Measurements from ENCODE around the gene SERPINF2. TPM values are rescaled to one million over a fixed set of nuclear protein-coding genes. Genes with fewer than 3 reads are reported as not detected.

Gene SERPINF2
- total and polyA plus RNA-seq, 12 donors, result 0.18 to 2.8 (median 0.76) TPM; not detected in 2

GRCh38 chr17:1730326-1731193, 12.1 kb upstream of the SERPINF2 start:
- Histone ChIP-seq H3K27me3 (no peaks in the 10 kb centered on the region), H3K4me3 (peak overlapping the region in 8 of 10 donors; percentile 4 to 36 (median 26)), H3K9me3 (no peaks in the 10 kb centered on the region), H3K36me3 (peaks cover 0 to 96% (median 12%) of the 10 kb centered on the region in 9 donors), H3K4me1 (peaks cover 0 to 53% (median 17%) of the 10 kb centered on the region in 9 donors), H3K27ac (peak overlapping the region; percentile 51 to 93 (median 88))
- WGBS, 2 donors, result 73 to 75% methylated on average over 40 of the region's 40 CpGs
- ATAC-seq (peak; percentile 59 to 88 (median 84)), DNase-seq (peak; percentile 86 to 88)
- intact Hi-C loops (cut with DNase I), result loop anchor here in 1 of 10 donors (10.0 kb wide), 1 partner anchor 134 kb away; no protein-coding TSS in a partner anchor
- TF ChIP-seq CTCF (IDR thresholded peaks at IDR 0.05), result no peak

GRCh38 chr17:1731194-1731506, 11.5 kb upstream of the SERPINF2 start:
- intact Hi-C loops (cut with DNase I), result loop anchor here in 1 of 10 donors (10.0 kb wide), 1 partner anchor 134 kb away; no protein-coding TSS in a partner anchor
- Histone ChIP-seq H3K4me1 (peaks cover 2 to 52% (median 20%) of the 10 kb centered on the region in 9 donors), H3K27ac (peak overlapping the region; percentile 51 to 93 (median 88)), H3K9me3 (no peaks in the 10 kb centered on the region), H3K36me3 (peaks cover 0 to 99% (median 12%) of the 10 kb centered on the region in 9 donors), H3K4me3 (peak overlapping the region in 6 of 10 donors; percentile 4 to 36 (median 30)), H3K27me3 (no peaks in the 10 kb centered on the region)
- no peak for TF ChIP-seq CTCF (IDR thresholded peaks at IDR 0.05)
- WGBS, 2 donors, result 82 to 86% methylated on average over 10 of the region's 10 CpGs
- DNase-seq, result no peak
- no peak for ATAC-seq

GRCh38 chr17:1732241-1732832, 10.3 kb upstream of the SERPINF2 start:
- Histone ChIP-seq H3K27me3 (no peaks in the 10 kb centered on the region), H3K36me3 (peaks cover 0 to 96% (median 11%) of the 10 kb centered on the region in 9 donors), H3K4me1 (peaks cover 11 to 52% (median 25%) of the 10 kb centered on the region in 9 donors), H3K27ac (no peak overlapping the region), H3K4me3 (no peak overlapping the region), H3K9me3 (no peaks in the 10 kb centered on the region)
- no peak for DNase-seq
- no peak for TF ChIP-seq CTCF (IDR thresholded peaks at IDR 0.05)
- WGBS, 2 donors, result 93 to 95% methylated on average over 22 of the region's 22 CpGs
- intact Hi-C loops (cut with DNase I), result loop anchor here in 1 of 10 donors (10.0 kb wide), 1 partner anchor 132 kb away; no protein-coding TSS in a partner anchor
- ATAC-seq, result no peak

- no peak overlapping the region for H3K4me3 ChIP-seq
- intact Hi-C loops (cut with DNase I), result loop anchor here in 1 of 10 donors (10.0 kb wide), 1 partner anchor 132 kb away; no protein-coding TSS in a partner anchor
- DNase-seq (no peak), ATAC-seq (no peak)
- H3K27me3 ChIP-seq, result no peaks in the 10 kb centered on the region
- TF ChIP-seq CTCF (IDR thresholded peaks at IDR 0.05), result no peak
- 66 to 83% methylated on average over 11 of the region's 11 CpGs for WGBS, 2 donors
- no peak overlapping the region for H3K27ac ChIP-seq
- H3K9me3 ChIP-seq, result no peaks in the 10 kb centered on the region
- peaks cover 11 to 54% (median 29%) of the 10 kb centered on the region in 9 donors for H3K4me1 ChIP-seq
- H3K36me3 ChIP-seq, result peaks cover 0 to 96% (median 10%) of the 10 kb centered on the region in 9 donors
Measured at GRCh38 chr17:1732833-1733321, 9.8 kb upstream of the SERPINF2 start.

Measured in heart right ventricle (tissue), 16 donors.